GM21423 (cell line): Measurements from ENCODE around the gene UBAP1L.
"Not testable (repeated sequence)": the region's sequence is repeated elsewhere in the genome, so short reads cannot be mapped to it uniquely, and the experiment has no call there.

ENCODE experiments used
- ATAC-seq: cut with Tn5 transposase; IDR thresholded peaks from one replicate; pipeline ENCODE4 v1.9.1; 2021; ENCODE audit warnings: mild to moderate bottlenecking, moderate library complexity; ENCODE audit not compliant: unreplicated experiment

UBAP1L gene

DNA sequence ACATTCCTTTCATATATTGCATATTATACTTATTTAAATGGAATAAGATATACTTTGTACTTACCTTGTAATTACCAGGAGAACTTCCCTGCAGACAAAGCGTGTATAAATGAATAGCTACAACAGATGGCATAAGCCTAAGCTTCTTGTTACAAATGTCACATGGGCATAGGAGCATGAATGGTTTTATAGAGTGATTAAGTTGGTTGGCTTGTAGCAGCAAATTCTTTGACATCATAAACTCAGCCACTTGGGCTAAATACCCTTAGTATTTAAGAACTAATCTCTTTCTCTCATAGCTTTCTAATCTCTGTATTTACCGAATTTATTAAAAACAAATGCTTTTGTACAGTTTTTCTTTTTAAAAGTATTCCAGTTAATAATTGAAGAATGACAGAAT, at the start of gene UBAP1L:
TSS of gene UBAP1L (minus strand) at position 115 of the 400 bp plus-strand sequence. CDS start 8,985 bp downstream, outside the sequence.
- ATAC-seq = no peak

DNA sequence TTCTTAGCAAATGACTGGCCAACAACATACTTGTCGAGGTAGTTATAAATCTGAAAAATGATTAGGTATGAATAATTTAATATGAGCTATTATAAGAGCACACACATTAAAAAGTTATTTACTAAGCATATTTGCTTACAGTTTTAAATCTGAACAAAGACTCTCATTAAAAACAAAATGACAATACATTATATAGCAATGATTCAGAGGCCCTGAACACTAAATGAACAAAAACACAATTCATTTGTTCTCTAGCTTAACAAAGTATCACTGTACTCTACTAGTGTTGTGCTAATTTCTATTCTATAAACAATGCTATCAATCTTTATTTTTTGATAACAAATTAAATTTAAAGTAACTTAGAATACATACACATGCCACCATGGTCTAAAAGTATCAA, 49.1 kb upstream of the UBAP1L start:
- ATAC-seq = no peak

DNA sequence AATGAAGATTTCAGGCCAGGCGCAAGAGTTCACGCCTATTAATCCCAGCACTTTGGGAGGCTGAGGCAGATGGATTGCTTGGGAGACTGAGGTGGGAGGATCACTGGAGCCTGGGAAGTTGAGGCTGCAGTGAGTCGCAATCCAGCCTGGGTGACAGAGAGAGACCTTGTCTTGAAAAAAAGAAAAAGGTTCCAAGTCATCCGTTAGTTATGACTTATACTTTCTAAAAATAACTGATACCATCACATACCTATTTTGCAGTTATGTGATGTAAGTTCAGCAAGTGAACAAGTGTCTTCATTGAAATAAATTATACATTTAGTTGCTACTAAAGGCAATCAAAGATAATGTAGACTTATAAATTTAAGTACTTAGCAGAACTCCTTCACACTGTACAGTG, 48.0 kb upstream of the UBAP1L start:
- no peak for ATAC-seq

DNA sequence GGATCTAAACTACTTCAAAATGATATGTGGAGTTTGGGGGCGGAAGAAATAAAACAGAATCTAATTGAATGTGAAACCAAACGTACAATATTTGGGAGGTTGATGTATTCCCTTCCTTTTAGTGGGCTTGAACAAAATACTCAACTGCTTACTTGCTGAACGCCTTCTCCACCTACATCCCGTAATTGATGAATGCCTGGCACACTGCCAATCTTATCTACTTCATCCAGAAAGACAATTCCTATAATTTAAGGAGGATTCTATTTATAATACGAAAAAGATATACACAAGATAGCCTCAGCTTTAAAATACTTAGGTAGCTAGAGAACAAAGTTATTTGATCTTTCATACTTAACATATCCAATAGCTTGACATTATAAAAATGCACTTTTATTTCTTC, 41.7 kb upstream of the UBAP1L start:
- no peak for ATAC-seq

DNA sequence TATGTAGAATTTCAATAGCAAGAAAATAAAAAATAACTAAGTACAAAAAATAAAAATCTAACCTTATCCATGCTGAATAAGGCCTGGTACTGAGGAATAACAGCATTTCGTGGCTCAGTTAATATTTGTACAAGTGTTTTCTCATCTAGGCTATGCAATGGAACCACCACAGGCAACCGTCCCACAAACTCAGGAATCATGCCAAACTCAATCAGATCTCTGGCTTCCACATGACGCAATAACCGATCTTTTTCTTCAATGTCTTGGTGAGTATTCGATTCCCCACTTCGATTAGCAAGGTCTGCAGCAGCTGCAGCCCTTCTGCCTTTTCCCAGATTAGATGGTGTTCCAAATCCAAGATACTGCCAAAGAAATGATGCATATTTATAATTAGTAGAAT, 39.7 kb upstream of the UBAP1L start:
- ATAC-seq = no peak

DNA sequence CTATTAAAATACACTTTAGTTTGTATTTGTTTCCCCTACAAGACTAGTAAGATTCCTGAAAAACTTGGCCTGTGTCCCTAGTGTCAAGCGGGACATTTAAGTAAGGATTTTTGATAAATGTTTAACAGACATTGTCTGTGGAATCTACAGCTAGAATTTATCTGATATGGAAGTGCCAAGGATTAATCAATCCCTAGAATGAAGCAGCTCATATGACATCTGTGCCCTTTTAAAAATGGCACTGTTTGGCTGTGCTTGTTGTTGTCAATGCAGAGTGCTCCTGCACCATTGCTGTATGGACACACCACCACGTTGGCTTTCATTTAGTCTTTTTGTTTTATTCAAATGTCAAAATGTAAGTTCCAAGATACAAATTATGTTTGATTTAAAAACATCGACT, 32.9 kb upstream of the UBAP1L start:
- ATAC-seq = no peak

DNA sequence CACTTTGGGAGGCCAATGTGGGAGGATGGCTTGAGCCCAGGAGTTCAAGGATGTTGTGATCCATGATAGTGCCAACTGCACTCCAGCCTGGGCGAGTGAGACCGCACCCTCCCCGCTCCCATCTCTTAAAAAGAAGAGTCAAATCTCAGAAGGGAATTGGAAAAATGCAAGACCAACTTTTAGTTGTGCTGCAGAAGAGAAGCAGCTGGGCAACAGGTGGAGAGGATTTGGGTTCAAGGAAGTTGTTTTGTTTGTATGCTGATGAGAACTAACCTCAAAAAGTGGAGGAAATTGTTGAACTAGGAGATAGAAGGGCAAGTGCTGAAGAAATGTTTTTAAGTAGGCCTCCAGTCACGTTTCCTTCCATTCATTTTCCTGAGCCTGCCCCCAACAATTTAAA, 31.4 kb upstream of the UBAP1L start:
- ATAC-seq = no peak

DNA sequence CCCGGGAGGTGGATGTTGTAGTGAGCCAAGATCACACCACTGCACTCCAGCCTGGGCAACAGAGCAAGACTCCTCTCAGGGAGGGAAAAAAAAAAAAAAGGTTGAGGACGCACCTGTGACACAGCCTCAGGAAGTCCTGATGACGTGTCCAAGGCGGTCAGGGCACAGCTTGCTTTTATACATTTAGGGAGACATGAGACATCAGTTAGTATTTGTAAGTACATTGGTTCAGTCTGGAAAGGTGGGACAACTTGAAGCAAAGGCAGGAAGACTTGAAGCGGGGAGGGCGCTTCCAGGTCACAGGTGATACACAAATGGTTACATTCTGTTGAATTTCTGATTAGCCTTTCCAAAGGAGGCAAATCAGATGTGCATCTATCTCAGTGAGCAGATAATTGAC, 23.6 kb upstream of the UBAP1L start:
- not testable (repeated sequence) for ATAC-seq

DNA sequence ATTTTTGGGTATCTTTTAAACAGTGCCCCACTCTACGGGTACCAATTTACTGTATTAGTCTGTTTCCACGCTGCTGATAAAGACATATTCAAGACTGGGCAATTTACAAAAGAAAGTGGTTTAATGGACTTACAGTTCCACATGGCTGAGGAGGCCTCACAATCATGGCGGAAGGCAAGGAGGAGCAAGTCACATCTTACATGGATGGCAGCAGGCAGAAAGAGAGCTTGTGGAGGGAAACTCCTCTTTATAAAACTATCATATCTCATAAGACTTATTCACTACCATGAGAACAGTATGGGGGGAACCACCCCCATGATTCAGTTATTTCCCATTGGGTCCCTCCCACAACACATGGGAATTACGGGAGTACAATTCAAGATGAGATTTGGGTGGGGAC, 22.9 kb upstream of the UBAP1L start:
- ATAC-seq = not testable (repeated sequence)

DNA sequence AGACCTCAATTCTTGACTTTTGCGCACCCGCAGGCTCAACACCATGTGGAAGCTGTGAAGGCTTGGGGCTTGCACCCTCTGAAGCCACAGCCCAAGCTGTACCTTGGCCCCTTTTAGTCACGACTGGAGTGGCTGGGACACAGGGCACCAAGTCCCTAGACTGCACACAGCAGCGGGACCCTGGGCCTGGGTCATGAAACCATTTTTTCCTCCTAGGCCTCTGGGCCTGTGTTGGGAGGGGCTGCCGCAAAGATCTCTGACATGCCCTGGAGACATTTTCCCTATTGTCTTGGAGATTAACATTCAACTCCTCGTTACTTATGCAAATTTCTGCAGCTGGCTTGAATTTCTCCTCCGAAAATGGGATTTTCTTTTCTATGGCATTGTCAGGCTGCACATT, 22.1 kb upstream of the UBAP1L start:
- ATAC-seq = not testable (repeated sequence)

DNA sequence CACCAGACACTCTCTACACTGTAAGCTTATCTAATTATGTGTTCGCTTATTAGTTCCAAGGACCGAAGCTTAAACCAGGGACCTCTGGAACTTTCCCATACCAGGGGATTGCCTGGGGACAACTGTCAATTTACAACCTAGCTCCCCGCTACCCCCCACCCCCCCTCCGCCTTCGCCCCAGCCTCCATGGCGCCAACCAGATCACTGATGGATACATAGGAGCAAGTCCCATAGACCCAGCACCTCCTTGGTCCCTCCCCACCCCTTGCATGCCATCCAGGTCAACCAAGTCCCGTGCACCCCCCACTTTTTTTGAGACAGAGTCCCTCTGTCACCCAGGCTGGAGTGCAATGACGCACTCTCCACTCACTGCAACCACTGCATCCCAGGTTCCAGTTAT, 19.5 kb upstream of the UBAP1L start:
- ATAC-seq = no peak

DNA sequence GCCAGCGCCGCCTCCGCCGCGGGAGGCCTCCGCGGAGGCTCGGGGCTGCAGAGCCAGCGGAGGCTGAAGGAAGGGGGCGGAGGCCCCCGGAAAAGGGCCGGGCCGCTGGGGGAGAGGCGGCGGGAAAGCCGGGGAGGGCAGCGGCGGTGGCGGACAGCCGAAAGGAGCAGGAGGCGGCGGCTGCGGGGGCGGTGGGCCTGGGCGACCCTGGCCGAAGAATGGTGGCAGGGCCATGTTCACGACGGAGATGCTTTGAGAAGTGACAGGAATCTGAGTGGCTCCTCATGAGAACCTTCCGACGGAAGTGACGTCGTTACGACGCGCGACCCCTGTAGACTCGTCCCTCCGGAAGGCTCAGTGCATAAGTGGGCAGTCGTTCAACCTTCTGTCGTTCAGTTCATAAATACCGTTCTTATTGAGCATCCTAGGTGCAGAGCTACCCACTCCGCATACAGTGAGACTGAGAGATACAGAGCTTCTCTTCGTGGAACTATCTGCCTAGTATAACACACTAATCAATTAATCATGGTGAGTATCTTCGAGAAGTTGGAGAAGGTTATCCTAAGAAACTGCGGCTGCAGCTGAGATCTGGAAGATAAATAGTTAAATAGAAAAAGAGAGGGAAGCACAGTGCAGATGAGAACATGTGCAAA, 18.7 kb upstream of the UBAP1L start, which contains the start of gene PDCD7:
TSS of gene PDCD7 (minus strand) at position 261 of the 653 bp plus-strand sequence. CDS start at position 234, 27 bp downstream.
- ATAC-seq = peak; percentile 88

DNA sequence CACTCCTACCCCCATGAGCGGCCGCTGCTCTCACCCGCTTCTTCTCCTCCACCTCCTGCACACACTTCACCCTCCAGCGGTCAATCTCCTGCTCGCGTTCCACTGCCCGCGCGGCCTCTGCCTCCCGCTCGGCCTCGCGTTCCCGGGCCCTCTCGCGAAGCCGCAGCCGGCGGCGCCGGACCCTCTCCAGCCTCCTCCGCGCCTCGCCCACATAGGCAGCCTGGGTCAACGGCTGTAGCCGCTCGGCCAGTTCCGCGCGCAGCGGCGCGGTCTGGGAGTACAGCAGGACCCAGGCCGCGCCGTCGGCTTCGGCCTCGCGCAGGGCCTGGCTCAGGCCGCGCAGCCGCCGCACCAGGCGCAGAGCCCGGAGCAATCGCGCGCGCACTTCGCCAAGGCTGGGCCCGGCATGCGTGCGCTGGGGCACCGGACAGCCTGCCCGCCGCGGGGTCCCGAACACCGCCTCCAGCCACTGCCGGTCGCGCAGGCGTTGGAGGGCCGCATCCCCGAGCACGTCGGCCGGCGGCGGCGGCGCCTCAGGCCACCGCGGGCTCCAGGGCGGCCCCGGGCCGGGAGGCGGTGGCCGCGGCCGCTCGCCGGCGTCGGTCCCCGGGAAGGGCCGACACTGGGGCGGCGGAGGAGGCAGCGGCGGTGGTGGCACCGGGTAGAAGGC, 18.0 kb upstream of the UBAP1L start:
- ATAC-seq = peak; percentile 27

DNA sequence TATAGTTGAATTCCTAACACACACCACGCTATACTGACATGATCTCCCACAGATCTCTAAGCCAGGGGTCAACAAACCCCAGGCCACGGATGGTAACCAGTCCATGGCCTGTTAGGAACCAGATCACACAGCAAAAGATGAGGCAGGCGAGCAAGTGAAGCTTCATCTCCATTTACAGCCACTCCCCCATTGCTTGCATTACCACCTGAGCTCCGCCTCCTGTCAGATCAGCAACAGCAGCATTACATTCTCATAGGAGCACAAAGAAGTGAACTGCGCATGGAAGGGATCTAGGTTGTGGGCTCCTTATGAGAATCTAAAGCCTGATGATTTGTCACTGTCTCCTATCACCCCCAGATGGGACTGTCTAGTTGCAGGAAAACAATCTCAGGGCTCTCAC, 15.9 kb upstream of the UBAP1L start:
- ATAC-seq = no peak

DNA sequence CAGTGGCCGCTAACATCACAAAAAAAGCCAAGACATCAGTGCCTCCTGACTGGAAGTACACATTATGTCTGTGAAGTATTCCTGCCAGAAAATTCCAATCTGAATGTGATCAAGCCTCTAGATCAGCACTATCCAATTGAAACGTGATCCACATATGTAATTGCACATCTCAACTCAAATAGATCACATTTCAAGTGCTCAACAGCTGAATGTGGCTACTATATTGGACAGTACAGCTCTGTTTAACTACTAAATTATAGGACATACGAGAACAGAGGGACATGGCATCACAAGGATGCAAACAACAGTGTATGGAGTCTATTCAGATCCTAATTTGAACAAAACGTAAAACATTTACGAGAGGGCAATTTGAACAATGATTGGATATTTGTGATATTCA, 542 bp upstream of the UBAP1L start:
- ATAC-seq = no peak

DNA sequence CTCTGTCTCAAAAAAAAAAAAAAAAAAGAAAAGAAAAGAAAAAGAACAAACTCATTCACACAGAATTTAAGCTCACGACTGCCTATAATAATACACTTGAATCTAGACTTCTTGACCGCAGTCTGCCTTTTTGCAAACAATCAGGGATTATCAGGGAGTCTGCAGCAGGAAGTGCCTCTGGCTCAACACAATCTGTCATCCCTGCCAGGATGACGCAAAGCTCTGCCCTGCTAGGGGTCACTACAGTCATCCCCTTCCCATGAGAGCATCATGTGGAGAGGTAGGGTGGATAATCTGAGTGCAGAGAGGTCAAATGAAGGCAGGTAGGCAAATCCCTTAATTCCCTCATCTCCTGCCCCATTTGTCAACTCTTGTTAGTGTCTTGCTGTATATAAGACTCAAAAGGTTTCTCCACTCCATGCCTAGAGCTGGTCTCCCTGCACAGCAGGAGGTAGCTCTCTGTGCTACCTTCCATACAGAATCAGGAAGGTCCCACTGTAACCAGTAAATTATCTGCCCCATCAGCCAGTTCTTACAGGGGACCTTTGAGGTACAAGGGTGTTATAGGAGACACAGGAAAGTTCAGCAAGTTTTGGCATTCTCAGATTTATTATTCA, 4.2 kb downstream of the UBAP1L start:
- no peak for ATAC-seq

DNA sequence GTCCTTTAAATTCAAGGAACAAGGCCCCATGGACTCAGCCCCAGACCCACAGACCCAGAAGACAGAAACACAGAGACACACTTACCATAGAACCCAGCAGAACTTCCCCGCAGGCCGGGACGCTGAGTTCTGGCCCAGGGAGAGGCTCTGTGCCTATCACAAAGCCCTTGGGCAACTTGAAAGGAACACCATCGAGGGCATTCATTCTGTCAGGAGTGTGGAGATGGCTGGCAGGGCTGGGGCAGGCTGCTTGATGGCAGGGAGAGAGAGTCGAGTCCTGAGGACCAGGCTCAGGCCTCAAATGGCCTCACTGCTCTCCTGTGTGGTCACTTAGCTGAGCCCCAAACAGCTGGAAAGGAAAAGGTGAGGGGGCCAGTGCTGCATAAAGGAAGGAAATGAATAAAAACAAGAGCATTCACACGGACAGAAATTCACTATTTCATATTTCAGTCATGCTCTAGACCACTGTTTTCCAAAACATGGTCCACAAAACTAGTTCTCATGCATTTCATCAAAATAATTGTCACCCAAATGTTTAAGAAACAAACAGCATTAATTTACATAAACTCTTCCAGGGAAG, 8.9 kb downstream of the UBAP1L start:
- ATAC-seq = no peak

DNA sequence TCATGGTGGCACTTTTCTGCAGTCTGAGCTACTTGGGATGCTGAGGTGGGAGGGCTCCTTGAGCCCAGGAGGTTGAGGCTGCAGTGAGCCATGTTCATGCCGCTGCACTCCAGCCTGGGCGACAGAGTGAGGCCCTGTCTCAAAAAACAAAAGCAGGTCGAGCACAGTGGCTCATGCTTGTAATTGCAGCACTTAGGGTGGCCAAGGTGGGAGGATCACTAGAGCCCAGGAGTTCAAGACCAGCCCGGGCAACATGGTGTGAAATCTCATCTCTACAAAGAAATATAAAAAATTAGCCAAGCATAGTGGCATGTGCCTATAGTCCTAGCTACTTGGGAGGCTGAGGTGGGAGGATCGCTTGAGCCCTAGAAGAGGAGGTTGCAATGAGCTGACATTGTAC, 10.0 kb downstream of the UBAP1L start:
- no peak for ATAC-seq

DNA sequence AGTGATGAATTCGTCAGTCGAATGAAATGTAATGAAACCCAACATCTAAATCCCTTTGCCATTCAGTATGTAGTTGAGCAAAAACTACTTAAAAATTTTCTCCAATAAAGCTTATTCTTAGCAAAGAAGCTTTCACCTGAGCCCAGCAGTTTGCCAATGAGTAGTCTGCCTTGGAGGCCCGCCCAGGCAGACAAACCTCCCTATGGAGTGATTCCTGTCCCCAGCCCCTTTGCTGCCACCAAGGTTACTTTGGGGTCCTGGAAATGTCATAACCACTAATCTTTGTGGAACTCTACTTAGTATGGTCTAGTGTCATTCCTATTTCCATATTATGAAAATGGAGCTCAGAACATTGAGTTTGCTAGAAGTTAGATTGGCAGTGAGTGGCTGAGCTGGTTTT, 12.1 kb downstream of the UBAP1L start:
- no peak for ATAC-seq

DNA sequence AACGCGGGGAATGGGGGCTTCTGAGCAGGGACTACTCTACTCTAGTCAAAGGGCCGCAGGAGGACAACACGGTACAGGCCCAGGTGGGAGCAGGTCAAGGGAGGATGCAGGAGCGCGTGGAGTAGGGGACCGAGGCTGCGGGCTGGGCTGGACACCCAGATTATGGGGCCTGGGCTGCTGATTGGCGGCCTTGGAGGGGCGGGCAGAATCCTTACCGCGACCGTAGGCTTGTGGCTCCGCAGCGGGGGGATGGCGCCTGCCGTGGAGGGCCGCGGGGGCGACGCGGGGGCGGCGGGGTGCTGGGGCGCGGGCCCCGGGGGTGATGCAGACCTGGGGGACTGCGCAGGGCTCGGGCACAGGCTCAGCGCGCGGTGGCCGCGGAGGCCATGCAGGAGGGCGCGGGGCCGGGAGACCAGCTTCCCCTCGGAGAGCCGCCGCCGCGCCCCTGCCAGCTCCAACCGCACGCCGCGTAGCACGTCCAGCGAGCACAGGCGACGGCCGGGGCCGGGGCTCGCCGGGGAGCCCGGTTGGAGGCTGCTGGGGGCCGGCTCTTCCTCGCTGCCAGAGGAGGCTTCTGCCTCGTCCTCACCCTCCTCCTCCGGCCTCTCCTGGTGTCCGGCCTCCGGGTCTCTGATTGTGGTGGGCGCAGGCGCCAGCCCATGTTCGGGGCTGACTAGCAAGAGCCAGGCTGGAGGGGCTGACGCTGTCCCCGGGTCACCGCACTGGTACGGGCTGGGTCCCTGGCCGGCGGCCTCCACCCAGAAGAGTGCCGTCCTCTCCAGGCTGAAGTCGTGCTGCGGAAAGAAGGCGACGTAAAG, 12.9 kb downstream of the UBAP1L start:
- no peak for ATAC-seq

DNA sequence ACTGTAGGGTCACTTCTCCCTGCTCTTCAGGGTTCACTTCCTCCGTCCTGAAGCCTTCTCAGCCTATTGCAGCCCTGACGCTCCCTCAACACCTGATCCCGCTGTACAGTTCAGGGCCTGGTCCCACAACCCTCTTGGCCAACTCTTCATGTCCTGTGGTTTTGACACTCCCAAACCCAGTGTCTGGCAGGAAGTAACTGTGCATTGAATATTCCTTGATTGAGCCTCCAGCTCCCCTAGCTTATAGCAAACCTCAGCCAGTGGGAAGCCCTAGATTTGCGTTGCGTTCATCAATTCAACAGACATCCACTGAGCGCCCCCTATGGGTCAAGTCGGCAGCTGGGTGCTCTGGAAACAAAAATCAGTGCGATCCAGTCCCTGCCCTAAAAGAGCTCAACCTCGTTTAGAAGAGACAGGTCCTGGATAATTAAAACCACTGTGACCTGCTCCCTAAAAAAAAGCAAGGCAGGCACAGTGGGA, 13.5 kb downstream of the UBAP1L start:
- ATAC-seq = no peak
